ENCODE measurements around the gene SOX6.

GRCh38 chr11:16352707-16353106 is 3.6 kb downstream of the SOX6 start:
- no peak for TF ChIP-seq POLR2A (IDR thresholded peaks at IDR 0.05)
- TF ChIP-seq, protein P1, sequence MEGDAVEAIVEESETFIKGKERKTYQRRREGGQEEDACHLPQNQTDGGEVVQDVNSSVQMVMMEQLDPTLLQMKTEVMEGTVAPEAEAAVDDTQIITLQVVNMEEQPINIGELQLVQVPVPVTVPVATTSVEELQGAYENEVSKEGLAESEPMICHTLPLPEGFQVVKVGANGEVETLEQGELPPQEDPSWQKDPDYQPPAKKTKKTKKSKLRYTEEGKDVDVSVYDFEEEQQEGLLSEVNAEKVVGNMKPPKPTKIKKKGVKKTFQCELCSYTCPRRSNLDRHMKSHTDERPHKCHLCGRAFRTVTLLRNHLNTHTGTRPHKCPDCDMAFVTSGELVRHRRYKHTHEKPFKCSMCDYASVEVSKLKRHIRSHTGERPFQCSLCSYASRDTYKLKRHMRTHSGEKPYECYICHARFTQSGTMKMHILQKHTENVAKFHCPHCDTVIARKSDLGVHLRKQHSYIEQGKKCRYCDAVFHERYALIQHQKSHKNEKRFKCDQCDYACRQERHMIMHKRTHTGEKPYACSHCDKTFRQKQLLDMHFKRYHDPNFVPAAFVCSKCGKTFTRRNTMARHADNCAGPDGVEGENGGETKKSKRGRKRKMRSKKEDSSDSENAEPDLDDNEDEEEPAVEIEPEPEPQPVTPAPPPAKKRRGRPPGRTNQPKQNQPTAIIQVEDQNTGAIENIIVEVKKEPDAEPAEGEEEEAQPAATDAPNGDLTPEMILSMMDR (IDR thresholded peaks at IDR 0.05), result no peak
